Stimulated activated naive CD8-positive, alpha-beta T cell treated with anti-CD3 and anti-CD28 coated beads, Interleukin-15, Interleukin-2, amounts not matched to agents 100 ng/mL and 50 ng/mL, for 24 hours (primary cell): ENCODE results near the gene FTH1.

Source experiments
- H3K27ac Mint-ChIP-seq: one replicate; pipeline ENCODE4 v1.8.0; 2021; ENCODE audit warnings: mild to moderate bottlenecking, mixed read lengths
- H3K27me3 Mint-ChIP-seq: one replicate; pipeline ENCODE4 v1.8.0; 2021; ENCODE audit warnings: mixed read lengths
- H3K36me3 Mint-ChIP-seq: one replicate; pipeline ENCODE4 v1.8.0; 2021; ENCODE audit warnings: low read depth, mixed read lengths
- H3K4me1 Mint-ChIP-seq: one replicate; pipeline ENCODE4 v1.8.0; 2021; ENCODE audit warnings: low read depth, mixed read lengths
- H3K4me3 Mint-ChIP-seq: one replicate; pipeline ENCODE4 v1.8.0; 2021; ENCODE audit warnings: mild to moderate bottlenecking, mixed read lengths
- H3K9me3 Mint-ChIP-seq: one replicate; pipeline ENCODE4 v1.8.0; 2021; ENCODE audit warnings: mixed read lengths

The FTH1 gene

DNA sequence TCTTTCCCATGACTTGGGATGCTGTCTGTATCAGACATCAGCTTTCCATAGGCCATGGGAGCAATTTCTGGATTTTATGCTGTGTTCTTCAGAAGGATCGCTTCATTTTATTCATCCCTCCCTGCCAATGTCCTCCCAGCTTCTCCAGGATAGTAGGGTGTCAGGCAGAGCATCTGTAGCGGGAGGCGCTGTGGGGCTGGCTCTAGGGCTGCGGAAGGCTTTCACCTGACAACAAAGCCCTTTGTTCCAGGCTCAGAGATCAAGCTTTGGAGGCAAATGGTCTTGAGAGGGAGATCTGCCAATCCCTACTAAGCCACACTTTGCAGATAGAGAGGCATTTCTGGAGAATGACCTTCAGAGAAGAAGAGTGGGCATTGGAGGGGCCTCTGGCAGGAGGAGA, 29.5 kb upstream of the FTH1 start:
- H3K36me3 Mint-ChIP-seq = peaks cover 14% of the 10 kb centered on the region
- no peak overlapping the region for H3K27ac Mint-ChIP-seq
- peaks cover 12% of the 10 kb centered on the region for H3K9me3 Mint-ChIP-seq
- H3K27me3 Mint-ChIP-seq = no peaks in the 10 kb centered on the region
- no peaks in the 10 kb centered on the region for H3K4me1 Mint-ChIP-seq
- H3K4me3 Mint-ChIP-seq = no peak overlapping the region

DNA sequence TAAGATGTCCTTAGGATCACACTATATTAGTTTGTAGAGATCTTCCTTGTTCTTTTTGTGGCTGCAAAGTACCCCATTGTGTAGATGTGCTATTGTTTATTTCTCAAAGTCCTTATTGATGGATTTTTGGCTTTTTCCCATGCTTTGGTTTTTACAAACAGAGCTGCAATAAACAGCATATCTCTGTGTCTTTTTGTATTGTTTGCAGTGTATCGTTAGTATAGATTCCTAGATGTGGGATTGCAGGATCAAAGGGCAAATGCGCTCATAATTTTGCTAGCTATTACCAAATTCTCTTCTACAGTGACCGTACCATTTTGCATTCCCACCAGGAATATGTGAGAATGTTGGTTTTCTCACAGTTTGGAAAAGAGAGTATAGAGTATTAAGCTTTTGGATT, 27.5 kb upstream of the FTH1 start:
- no peak overlapping the region for H3K4me3 Mint-ChIP-seq
- no peak overlapping the region for H3K27ac Mint-ChIP-seq
- H3K4me1 Mint-ChIP-seq = no peaks in the 10 kb centered on the region
- peaks cover 12% of the 10 kb centered on the region for H3K9me3 Mint-ChIP-seq
- peaks cover 14% of the 10 kb centered on the region for H3K36me3 Mint-ChIP-seq
- no peaks in the 10 kb centered on the region for H3K27me3 Mint-ChIP-seq

DNA sequence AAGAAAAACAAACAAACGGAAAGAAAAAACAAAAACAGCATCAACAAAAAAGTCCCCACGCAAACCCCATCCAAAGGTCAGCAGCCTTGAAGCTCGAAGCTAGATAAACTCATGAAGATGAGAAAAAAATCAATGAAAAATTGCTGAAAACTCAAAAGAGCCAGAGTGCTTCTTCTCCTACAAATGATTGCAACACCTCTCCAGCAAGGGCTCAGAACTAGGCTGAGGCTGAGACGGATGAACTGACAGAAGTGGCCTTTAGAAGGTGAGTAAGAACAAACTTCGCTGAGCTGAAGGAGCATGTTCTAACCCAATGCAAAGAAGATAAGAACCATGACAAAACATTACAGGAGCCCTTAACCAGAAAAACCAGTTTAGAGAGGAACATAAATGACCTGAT, 18.4 kb upstream of the FTH1 start:
- peaks cover 5% of the 10 kb centered on the region for H3K4me1 Mint-ChIP-seq
- H3K27ac Mint-ChIP-seq = no peak overlapping the region
- peaks cover 9% of the 10 kb centered on the region for H3K27me3 Mint-ChIP-seq
- no peak overlapping the region for H3K4me3 Mint-ChIP-seq
- peaks cover 24% of the 10 kb centered on the region for H3K9me3 Mint-ChIP-seq
- peaks cover 14% of the 10 kb centered on the region for H3K36me3 Mint-ChIP-seq

DNA sequence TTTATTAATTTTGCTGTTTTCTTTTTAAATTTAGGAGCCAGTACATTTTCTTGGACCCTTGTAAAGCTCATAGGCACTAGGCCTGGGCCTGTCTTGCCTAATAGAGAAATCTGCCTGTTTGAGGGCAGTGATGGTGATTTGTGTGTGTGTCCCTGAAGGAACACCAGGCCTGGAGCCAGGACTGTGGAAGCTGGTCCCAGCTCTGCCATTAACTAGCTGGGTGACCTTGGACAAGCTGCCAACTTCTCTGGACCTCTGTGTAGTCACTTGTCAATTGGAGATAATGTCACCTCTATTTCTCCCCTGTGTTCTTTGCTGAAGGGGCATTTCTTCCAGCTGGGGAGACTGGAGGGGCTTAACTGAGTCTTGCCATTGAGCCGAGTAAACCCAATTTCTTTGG, 16.0 kb upstream of the FTH1 start:
- Mint-ChIP-seq H3K36me3 (peaks cover 14% of the 10 kb centered on the region), H3K27ac (no peak overlapping the region), H3K27me3 (peaks cover 9% of the 10 kb centered on the region), H3K9me3 (peaks cover 18% of the 10 kb centered on the region), H3K4me3 (no peak overlapping the region), H3K4me1 (peaks cover 5% of the 10 kb centered on the region)

DNA sequence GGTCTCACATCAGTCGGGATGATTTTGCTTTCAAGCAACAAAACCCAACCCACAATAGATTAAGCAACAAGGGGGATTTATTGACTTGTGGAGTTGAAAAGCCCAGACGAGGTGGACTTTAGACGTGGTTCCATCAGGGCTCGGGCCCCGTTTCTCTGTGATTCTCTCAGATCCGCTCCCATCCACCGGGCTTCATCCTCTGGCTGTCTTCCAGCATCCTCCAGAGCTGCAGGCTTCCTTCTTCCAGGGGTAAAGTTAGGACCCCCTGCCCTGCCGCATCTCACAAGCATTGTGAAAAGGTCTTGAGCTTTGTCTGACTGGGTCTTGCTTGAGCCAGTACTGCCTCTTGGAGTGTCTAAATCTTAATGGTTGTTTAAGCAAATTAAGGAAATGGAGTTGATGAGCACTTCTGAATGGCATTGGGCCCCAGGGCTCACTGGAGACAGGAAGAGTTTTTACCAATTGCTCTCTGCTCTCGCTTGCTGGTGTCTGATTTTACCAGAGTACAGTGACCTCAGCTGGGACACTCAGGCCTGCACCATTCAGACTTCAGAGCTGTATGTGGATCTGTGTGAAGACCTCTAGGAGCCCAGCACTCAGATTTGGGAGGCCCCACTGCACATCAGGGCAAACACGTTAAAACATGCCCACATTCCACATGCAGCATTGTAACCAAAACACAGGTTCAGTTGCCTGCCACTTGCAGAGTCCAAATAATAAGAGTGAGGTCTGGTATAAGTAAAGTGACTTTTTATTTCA, 13.5 kb upstream of the FTH1 start:
- H3K4me3 Mint-ChIP-seq = no peak overlapping the region
- H3K4me1 Mint-ChIP-seq = peaks cover 5% of the 10 kb centered on the region
- H3K36me3 Mint-ChIP-seq = peaks cover 2% of the 10 kb centered on the region
- peaks cover under 1% of the 10 kb centered on the region for H3K27me3 Mint-ChIP-seq
- H3K9me3 Mint-ChIP-seq = peaks cover under 1% of the 10 kb centered on the region
- no peak overlapping the region for H3K27ac Mint-ChIP-seq

DNA sequence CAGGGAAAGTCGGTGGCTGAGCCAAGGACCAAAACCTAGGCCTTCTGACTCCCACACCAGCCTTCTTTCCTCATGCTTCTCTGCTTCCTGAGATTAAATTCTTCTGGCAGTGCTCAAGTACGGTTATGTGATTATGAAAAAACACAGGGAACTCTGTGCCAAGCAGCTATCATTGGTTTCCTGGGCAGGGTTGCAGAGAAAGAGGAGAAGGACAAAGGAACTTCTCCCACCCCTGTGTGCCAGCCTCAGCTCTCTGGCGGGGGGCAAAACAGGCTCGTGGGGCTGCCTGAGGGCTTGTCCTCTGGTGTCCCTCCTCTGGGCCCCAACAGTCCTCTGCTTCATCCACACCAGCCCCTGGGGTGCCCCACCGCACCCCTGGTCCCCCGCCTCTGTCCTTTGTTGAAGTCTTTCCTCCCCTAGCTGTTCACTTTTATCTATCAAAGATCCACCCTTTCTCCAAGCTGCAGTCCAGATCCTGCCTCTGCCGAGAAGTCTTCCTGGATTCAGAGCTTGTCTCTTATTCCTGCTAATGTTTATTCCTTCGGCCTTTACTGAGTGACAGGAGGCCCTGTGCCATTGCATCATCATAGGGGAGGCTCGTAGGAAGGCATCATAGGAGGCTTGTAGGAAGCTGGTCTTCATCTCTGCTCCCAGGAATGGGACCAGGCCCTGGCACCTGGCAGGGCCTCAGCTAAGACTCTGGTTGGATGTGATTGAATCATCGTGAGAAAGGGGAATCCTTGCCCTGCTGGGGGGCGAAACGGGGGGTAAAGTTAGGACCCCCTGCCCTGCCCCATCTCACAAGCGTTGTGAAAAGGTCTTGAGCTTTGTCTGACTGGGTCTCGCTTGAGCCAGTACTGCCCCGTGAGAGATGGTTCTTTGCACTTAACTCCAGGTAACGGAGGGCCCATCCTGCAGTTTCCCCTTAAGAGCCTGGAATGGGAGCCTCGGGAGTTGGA, 11.5 kb upstream of the FTH1 start:
- H3K27ac Mint-ChIP-seq = no peak overlapping the region
- no peaks in the 10 kb centered on the region for H3K27me3 Mint-ChIP-seq
- H3K4me3 Mint-ChIP-seq = no peak overlapping the region
- H3K9me3 Mint-ChIP-seq = no peaks in the 10 kb centered on the region
- no peaks in the 10 kb centered on the region for H3K36me3 Mint-ChIP-seq
- H3K4me1 Mint-ChIP-seq = peaks cover 5% of the 10 kb centered on the region

DNA sequence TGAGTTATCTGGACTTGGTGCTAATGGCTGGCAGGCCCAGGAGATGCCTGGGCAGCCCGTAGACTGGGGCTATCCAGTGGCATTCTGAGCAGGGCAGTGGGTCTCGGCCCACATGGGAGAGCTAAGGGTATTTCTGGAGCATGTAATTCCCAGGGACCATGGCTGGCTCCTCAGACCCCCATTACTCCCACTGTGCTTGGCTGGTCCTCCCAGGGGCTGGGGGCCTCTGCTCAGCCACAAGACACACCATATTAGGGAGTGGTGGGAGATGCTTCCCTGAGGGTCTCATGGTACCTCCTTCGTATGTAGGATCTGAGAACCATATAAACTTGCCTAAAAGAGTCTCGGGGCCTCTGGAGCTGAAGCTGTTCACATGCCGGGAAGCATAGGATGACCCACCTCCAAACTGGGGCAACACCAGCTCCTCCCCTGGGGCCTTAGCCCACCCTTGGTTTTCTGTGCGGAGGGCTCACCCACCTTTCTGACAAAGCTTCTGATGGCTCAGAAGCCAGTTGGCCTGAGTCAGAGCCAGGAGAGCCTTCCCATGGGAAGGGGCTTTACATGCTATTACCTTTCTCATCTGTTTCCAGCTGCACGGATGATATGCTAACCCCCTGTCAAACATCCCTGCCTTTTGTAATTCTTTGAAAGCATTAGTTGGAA, 9.5 kb upstream of the FTH1 start:
- Mint-ChIP-seq H3K4me3 (no peak overlapping the region), H3K4me1 (peaks cover 17% of the 10 kb centered on the region), H3K27me3 (no peaks in the 10 kb centered on the region), H3K27ac (no peak overlapping the region), H3K9me3 (no peaks in the 10 kb centered on the region), H3K36me3 (no peaks in the 10 kb centered on the region)

DNA sequence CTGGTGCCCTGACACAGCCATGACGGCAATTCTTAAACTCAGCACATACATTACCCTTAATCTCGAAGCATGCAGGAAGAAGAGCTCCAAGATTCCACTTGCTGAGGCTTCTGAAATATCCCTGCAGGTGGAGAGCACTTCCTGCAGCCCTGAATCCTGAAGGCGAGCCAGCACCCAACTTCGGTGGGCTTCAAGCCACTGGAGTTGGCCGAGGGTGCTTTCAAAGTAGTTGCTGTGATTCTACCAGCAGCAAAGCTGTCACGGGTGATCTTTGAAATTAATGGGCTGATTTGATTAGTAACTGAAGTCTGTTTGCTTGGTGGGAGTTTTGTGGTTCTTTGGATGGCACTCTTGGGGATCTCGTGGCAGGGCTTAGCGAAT, 9.0 kb upstream of the FTH1 start:
- H3K9me3 Mint-ChIP-seq = no peaks in the 10 kb centered on the region
- H3K4me3 Mint-ChIP-seq = no peak overlapping the region
- H3K36me3 Mint-ChIP-seq = no peaks in the 10 kb centered on the region
- H3K4me1 Mint-ChIP-seq = peaks cover 23% of the 10 kb centered on the region
- no peaks in the 10 kb centered on the region for H3K27me3 Mint-ChIP-seq
- H3K27ac Mint-ChIP-seq = no peak overlapping the region

DNA sequence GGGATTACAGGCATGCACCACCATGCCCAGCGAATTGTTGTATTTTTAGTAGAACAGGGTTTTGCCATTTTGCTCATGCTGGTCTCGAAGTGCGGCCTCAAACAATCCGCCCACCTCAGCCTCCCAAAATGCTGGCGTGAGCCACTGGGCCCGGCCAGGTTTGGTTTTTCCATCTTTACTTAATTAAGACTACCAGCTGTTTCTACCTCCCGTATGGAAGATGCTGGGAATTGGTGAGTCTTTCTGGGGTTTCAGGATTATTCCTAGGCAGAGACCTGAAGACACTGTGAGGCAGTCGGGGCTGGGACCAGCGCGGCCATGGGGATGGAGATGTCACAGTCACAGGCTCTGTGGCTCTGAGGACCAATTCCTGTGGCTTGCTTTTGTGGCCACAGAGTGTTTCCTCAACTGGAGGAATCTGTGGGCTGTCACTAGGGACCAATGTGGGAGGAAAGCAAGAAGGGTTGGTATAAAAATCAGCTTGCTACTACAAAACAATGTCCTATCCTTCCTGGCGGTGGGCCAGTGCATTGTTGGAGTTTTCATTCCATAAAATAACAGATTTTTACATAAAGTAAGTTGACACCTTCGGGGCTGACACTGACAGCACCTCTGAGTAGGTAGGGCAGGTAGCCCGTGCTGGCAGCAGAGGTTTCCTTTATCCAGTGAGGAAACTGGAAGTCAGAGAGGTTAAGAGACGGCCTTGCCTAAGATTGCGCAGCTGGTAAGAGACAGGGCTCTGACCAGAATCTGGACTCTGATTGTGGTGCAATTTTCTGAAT, 8.4 kb upstream of the FTH1 start:
- no peaks in the 10 kb centered on the region for H3K27me3 Mint-ChIP-seq
- peaks cover 28% of the 10 kb centered on the region for H3K4me1 Mint-ChIP-seq
- no peaks in the 10 kb centered on the region for H3K9me3 Mint-ChIP-seq
- H3K27ac Mint-ChIP-seq = no peak overlapping the region
- no peak overlapping the region for H3K4me3 Mint-ChIP-seq
- no peaks in the 10 kb centered on the region for H3K36me3 Mint-ChIP-seq

DNA sequence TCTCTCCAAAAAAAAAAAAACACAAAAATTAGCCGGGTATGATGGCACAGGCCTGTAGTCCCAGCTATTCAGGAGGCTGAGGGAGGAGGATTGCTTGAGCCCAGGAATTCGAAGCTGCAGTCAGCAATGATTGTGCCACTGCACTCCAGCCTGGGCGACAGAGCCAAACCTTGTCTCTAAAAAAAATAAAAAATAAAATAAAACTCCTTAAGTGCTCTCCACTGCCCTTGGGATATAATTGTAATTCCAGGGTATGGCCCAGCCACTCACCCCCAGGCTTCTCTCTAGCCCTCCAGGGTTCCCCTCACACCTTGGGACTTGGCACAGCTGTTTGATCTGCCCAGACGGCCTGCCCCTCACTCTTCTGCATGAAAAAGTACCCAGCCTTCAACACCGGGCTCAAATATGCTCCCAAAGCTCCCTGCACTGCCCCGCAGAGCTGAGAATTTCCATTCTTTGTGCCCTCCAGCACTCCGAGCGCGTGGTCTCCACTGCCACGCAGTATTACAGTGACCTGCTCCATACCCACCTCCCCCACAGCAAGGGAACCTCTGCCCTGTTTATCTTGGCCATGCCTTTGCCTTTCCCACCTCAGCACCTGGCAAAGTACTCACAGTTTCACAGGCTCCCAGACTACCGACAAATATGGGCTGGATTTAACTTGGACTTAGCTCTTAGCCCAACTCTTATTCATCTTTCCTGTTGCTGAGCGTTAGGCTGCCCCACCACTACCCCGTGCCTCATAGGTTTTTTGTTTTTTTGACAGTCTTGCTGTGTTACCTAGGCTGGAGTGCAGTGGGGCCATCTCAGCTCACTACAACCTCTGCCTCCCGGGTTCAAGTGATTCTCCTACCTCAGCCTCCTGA, 7.6 kb upstream of the FTH1 start:
- Mint-ChIP-seq H3K9me3 (no peaks in the 10 kb centered on the region), H3K36me3 (no peaks in the 10 kb centered on the region), H3K4me1 (peaks cover 35% of the 10 kb centered on the region), H3K4me3 (no peak overlapping the region), H3K27ac (no peak overlapping the region), H3K27me3 (no peaks in the 10 kb centered on the region)

DNA sequence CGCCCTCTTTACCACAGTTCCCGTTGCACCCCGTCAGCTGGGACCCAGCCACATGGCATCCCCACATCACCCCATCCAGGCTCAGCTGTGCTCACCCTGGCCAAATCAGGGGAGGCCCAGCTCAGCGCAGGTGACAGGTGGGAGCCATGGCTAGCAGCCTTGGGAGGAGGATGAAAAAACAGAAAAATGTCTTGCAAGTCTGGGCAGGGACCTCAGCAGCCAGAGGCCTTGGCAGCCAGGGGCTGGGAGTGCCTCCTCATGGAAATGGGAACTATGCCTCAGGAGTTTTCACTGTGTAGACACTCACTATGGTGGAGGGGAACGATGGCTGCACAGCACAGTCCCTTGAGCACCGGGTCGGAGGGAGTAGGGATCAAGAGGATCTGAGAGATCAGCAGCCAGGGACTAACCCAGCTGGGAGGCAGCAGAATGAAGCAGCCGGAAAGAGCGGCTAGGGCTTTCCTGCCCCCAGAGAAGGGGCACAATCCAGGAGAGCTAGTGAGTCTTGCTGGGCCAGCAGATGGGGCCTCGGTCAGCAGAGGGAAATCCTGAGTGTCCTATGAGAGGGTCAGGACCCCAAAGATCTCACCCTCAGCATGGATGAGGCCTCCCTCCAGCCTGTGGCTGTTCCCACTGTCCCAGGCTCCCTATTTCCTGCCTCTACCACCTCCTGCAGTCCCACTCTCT, 6.2 kb upstream of the FTH1 start:
- Mint-ChIP-seq H3K27ac (peak overlapping the region; percentile 85), H3K27me3 (no peaks in the 10 kb centered on the region), H3K9me3 (no peaks in the 10 kb centered on the region), H3K4me1 (peaks cover 49% of the 10 kb centered on the region), H3K4me3 (no peak overlapping the region), H3K36me3 (no peaks in the 10 kb centered on the region)

DNA sequence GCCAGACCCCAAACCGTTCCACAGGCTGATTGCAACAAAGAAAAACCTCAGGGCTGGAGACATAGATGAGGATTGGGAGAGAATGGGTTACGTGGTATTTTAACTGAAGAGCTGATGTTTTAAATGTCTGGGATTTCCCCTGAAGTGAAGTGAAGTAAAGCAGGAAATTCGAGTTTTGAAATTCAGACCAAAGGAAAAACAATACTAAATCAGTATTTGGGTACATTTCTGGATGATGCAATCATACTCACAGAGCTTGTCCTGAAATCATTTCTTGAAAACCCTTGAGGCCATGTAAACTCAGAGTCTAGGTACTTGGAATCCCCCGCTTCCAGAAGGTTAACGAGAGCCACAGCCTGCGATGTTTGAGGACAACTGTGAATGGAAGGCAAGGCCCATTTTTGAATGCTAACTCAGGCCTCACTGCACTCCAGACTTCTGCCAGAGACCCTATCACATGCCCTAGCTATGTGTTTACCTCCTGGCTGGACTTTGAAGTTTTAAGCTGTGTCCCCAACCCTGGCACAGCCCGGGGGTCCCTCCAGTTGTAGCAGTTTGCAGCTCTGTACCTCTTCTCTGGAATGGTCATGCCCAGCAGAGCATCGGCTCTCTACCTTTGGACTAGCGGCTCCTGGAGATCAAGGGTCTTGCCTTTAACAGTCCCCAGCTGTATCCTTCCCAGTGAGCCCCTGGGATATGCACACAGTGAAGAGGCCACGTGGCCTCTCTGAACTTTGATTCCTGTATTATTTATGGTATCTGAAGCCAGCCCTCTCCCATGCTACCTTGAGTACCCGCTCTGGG, 5.4 kb upstream of the FTH1 start:
- no peaks in the 10 kb centered on the region for H3K9me3 Mint-ChIP-seq
- no peaks in the 10 kb centered on the region for H3K27me3 Mint-ChIP-seq
- H3K36me3 Mint-ChIP-seq = no peaks in the 10 kb centered on the region
- H3K4me3 Mint-ChIP-seq = peak overlapping the region; percentile 54
- H3K4me1 Mint-ChIP-seq = peaks cover 53% of the 10 kb centered on the region
- peak overlapping the region; percentile 85 for H3K27ac Mint-ChIP-seq
